Parathyroid adenoma (tissue), 2 donors: ENCODE data around the gene PAXX.

Experiments used
- H2AFZ ChIP-seq: fragments of 300-600 bp; sonication (generic); one replicate; pipeline ENCODE4 v1.7.0; 2017; ENCODE audit warnings: antibody characterized with exemption, mild to moderate bottlenecking
- H3K27ac ChIP-seq: fragments of 300-600 bp; sonication (generic); one replicate; pipeline ENCODE4 v1.7.0; 2017
- H3K27me3 ChIP-seq: fragments of 300-600 bp; sonication (generic); one replicate; pipeline ENCODE4 v1.7.0; 2017; ENCODE audit warnings: low read length; ENCODE audit not compliant: control insufficient read depth, insufficient read depth
- H3K36me3 ChIP-seq: fragments of 300-600 bp; sonication (generic); one replicate; pipeline ENCODE4 v1.7.0; 2017; ENCODE audit warnings: low read length; ENCODE audit not compliant: control insufficient read depth, insufficient read depth
- H3K4me1 ChIP-seq: fragments of 300-600 bp; sonication (generic); one replicate; pipeline ENCODE4 v1.7.0; 2017; ENCODE audit warnings: control low read depth
- H3K4me2 ChIP-seq: fragments of 300-600 bp; sonication (generic); one replicate; pipeline ENCODE4 v1.7.0; 2017; ENCODE audit warnings: low read length
- H3K4me3 ChIP-seq: fragments of 300-600 bp; sonication (generic); one replicate; pipeline ENCODE4 v1.7.0; 2017; ENCODE audit warnings: low read depth, low read length
- H3K79me2 ChIP-seq: fragments of 300-600 bp; sonication (generic); one replicate; pipeline ENCODE4 v1.7.0; 2017; ENCODE audit warnings: control low read depth
- H3K9ac ChIP-seq: fragments of 300-600 bp; sonication (generic); one replicate; pipeline ENCODE4 v1.7.0; 2017; ENCODE audit warnings: mild to moderate bottlenecking
- H3K9me3 ChIP-seq: fragments of 300-600 bp; sonication (generic); one replicate; pipeline ENCODE4 v1.7.0; 2017; ENCODE audit warnings: low read length; ENCODE audit not compliant: control insufficient read depth
- TF ChIP-seq, protein P1 (sequence below): fragments of 300-600 bp; sonication (generic); IDR thresholded peaks from one replicate; pipeline ENCODE4 v1.7.0; 2017; ENCODE audit warnings: antibody characterized with exemption, mild to moderate bottlenecking
- donor health status: primary hyperparathyroidism.

Gene PAXX

DNA sequence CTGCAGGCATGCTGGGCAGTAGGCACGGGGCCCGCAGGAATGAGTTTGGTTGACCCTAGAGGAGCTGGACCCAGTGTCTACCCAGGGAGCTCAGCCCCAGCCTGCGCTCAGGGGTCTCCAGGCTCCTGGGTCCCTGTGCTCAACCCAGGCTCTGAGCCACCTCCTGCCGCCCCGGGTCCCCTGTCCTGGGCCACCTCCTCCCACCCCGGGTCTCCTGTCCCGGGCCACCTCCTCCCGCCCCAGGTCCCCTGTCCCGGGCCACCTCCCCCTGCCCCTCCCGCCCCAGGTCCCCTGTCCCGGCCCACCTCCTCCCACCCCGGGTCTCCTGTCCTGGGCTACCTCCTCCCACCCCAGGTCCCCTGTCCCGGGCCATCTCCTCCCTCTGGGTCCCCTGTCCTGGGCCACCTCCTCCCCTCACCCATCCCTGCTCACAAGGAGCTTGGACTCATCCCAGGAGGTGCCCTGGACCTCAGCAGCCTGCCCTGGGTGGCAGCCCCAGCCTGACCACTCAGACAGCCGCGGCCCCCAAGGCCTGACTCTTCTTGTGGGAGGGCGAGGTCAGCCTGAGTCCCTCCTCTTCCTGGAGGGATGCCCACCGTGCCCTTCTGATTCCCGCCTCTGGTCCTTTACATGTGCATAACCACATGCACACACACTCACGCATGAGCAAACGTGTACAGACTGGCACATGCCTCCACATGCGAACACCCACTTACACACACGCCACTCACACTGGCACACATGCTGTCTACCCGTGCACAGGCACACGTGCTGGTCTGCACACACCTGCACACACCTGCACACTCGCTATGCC lies 37.7 kb upstream of the PAXX start:
- H2AFZ ChIP-seq = no peak overlapping the region
- no peak overlapping the region for H3K4me2 ChIP-seq
- no peaks in the 10 kb centered on the region for H3K79me2 ChIP-seq
- TF ChIP-seq, protein P1, sequence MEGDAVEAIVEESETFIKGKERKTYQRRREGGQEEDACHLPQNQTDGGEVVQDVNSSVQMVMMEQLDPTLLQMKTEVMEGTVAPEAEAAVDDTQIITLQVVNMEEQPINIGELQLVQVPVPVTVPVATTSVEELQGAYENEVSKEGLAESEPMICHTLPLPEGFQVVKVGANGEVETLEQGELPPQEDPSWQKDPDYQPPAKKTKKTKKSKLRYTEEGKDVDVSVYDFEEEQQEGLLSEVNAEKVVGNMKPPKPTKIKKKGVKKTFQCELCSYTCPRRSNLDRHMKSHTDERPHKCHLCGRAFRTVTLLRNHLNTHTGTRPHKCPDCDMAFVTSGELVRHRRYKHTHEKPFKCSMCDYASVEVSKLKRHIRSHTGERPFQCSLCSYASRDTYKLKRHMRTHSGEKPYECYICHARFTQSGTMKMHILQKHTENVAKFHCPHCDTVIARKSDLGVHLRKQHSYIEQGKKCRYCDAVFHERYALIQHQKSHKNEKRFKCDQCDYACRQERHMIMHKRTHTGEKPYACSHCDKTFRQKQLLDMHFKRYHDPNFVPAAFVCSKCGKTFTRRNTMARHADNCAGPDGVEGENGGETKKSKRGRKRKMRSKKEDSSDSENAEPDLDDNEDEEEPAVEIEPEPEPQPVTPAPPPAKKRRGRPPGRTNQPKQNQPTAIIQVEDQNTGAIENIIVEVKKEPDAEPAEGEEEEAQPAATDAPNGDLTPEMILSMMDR = no peak
- no peak overlapping the region for H3K4me3 ChIP-seq
- no peak overlapping the region for H3K9ac ChIP-seq
- H3K27me3 ChIP-seq = no peaks in the 10 kb centered on the region
- no peak overlapping the region for H3K27ac ChIP-seq
- H3K4me1 ChIP-seq = no peaks in the 10 kb centered on the region
- H3K9me3 ChIP-seq = no peaks in the 10 kb centered on the region
- no peaks in the 10 kb centered on the region for H3K36me3 ChIP-seq

DNA sequence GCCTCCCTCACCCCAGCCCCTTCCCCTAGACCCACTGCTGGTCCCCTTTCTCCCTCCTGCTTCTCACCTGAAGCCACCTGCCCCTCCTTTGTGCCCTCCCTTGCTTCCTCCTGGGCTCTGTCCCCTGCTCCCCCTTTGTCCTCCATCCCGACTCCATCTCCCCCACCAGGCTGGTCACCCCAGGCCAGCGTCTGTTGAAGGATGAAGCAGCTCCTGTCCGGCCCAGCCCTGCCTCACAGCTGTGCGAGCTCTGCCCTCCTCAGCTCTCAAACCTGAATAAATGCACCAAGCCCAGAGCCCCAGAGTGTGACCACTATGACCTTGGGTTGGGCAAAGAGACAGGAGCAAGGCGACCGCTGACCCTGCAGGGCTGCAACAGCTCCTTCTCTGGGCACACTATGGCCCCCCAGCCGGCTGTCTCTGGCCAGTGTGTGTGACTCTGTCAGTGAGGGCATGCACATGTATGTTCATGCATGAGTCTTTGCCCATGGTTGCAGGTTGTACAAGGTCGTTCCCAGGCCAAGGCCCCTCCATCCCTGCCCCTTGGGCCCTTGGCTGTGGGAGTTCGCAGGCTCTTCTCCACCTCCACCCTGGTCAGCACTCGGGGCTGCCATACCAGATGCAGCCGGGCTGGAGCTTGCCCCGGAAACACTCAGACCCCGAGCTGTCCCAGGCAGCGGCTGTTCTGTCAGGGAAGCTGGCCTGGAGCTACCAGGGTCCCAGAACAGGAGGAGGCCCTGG lies 36.9 kb upstream of the PAXX start:
- Histone ChIP-seq H3K4me3 (no peak overlapping the region), H3K4me1 (no peaks in the 10 kb centered on the region), H3K79me2 (no peaks in the 10 kb centered on the region), H3K27me3 (no peaks in the 10 kb centered on the region), H3K4me2 (no peak overlapping the region), H3K9ac (no peak overlapping the region), H3K9me3 (no peaks in the 10 kb centered on the region), H2AFZ (no peak overlapping the region), H3K36me3 (no peaks in the 10 kb centered on the region), H3K27ac (no peak overlapping the region)
- TF ChIP-seq, protein P1 = no peak

DNA sequence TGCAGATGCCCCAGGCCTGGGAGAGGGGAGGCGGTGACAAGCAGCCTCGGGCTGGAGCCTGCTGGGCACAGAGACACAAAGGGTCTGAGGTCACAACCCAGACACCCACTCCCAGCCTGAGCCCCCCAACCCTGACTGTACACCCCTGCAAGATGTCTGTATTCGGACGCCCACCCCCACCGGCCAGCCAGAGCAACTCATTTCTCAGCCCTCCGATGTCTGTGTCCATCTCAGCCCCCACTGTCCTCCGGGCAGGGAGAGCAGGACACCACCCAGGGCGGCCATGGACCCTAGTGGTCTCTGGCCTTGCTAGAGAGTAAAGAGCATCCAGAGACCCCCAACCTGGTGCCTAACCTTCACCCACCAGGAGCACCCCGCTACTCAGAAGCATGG lies 36.3 kb upstream of the PAXX start:
- TF ChIP-seq, protein P1 = no peak
- no peak overlapping the region for H2AFZ ChIP-seq
- no peak overlapping the region for H3K4me2 ChIP-seq
- no peaks in the 10 kb centered on the region for H3K9me3 ChIP-seq
- no peaks in the 10 kb centered on the region for H3K4me1 ChIP-seq
- H3K27me3 ChIP-seq = no peaks in the 10 kb centered on the region
- no peak overlapping the region for H3K27ac ChIP-seq
- no peak overlapping the region for H3K4me3 ChIP-seq
- H3K36me3 ChIP-seq = no peaks in the 10 kb centered on the region
- no peak overlapping the region for H3K9ac ChIP-seq
- no peaks in the 10 kb centered on the region for H3K79me2 ChIP-seq

DNA sequence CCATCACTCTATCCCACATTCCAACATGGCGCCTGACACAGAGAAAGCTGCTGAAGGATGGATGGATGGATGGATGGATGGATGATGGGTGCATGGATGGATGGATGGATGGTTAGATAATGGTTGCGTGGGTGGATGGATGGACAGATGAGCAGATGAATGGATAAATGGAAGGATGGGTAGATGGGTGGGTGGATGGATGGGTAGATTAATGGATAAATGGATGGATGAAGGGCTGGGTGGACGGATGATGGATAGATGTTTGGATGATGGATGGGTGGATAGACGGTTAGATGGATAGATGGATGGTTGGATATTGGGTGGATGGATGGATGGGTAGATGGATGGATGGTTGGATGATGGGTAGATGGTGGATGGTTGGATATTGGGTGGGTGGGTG lies 35.6 kb upstream of the PAXX start:
- H3K9me3 ChIP-seq = no peaks in the 10 kb centered on the region
- no peak overlapping the region for H3K9ac ChIP-seq
- no peaks in the 10 kb centered on the region for H3K27me3 ChIP-seq
- no peak overlapping the region for H3K4me2 ChIP-seq
- H3K36me3 ChIP-seq = no peaks in the 10 kb centered on the region
- no peak overlapping the region for H3K27ac ChIP-seq
- H3K79me2 ChIP-seq = no peaks in the 10 kb centered on the region
- H3K4me1 ChIP-seq = no peaks in the 10 kb centered on the region
- no peak overlapping the region for H3K4me3 ChIP-seq
- H2AFZ ChIP-seq = no peak overlapping the region
- TF ChIP-seq, protein P1 = no peak
